DMS 273 treated with DMSO at 0.1 percent for 48 hours (cell line): Measurements from ENCODE around the gene ZBP1.

Source experiments
- DNase-seq: peaks from one replicate; lab custom pipeline; 2025; lab: John Stamatoyannopoulos, UW

The ZBP1 gene

GRCh38 chr20:57584768-57585461 is 35.3 kb downstream of the ZBP1 start:
- DNase-seq: no peak

- DNase-seq: no peak
These were observed 36.7 kb downstream of the ZBP1 start for GRCh38 chr20:57583289-57584257.

- peak; percentile 3 for DNase-seq
These were observed 37.6 kb downstream of the ZBP1 start for GRCh38 chr20:57582432-57583288.

- DNase-seq: no peak
These were observed 38.2 kb downstream of the ZBP1 start for GRCh38 chr20:57582029-57582378.

- no peak for DNase-seq
These were observed 38.8 kb downstream of the ZBP1 start for GRCh38 chr20:57581202-57582028.

- no peak for DNase-seq
These were observed 39.6 kb downstream of the ZBP1 start for GRCh38 chr20:57580478-57581201.

- no peak for DNase-seq
These were observed 40.3 kb downstream of the ZBP1 start for GRCh38 chr20:57579898-57580447.

GRCh38 chr20:57579331-57579897 is 40.8 kb downstream of the ZBP1 start:
- no peak for DNase-seq

GRCh38 chr20:57578476-57579165 is 41.6 kb downstream of the ZBP1 start:
- DNase-seq: no peak

GRCh38 chr20:57577679-57578475 is 42.3 kb downstream of the ZBP1 start:
- no peak for DNase-seq

- no peak for DNase-seq
These were observed 43.3 kb downstream of the ZBP1 start for GRCh38 chr20:57576617-57577550.

GRCh38 chr20:57576002-57576401 is 44.2 kb downstream of the ZBP1 start:
- no peak for DNase-seq

GRCh38 chr20:57574954-57575353 is 45.3 kb downstream of the ZBP1 start:
- no peak for DNase-seq

- DNase-seq: no peak
These were observed 46.3 kb downstream of the ZBP1 start for GRCh38 chr20:57573894-57574293.

GRCh38 chr20:57573242-57573641 is 47.0 kb downstream of the ZBP1 start:
- DNase-seq: no peak

GRCh38 chr20:57571782-57572416 is 48.3 kb downstream of the ZBP1 start:
- DNase-seq: no peak

- no peak for DNase-seq
These were observed 49.3 kb downstream of the ZBP1 start for GRCh38 chr20:57570920-57571319.
